Activated effector memory CD4-positive, alpha-beta T cell treated with Interleukin-2 at 50 U/mL for 16 hours (primary cell): Measurements from ENCODE around the gene PLIN5.

Experiments
- DNase-seq: peaks from one replicate; pipeline ENCODE4 v3.0.0-alpha.2; 2020

The PLIN5 gene

GRCh38 chr19:4503825-4504170 is 31.2 kb downstream of the PLIN5 start:
- no peak for DNase-seq

- no peak for DNase-seq
These were observed 31.7 kb downstream of the PLIN5 start for GRCh38 chr19:4503132-4503824.

DNA sequence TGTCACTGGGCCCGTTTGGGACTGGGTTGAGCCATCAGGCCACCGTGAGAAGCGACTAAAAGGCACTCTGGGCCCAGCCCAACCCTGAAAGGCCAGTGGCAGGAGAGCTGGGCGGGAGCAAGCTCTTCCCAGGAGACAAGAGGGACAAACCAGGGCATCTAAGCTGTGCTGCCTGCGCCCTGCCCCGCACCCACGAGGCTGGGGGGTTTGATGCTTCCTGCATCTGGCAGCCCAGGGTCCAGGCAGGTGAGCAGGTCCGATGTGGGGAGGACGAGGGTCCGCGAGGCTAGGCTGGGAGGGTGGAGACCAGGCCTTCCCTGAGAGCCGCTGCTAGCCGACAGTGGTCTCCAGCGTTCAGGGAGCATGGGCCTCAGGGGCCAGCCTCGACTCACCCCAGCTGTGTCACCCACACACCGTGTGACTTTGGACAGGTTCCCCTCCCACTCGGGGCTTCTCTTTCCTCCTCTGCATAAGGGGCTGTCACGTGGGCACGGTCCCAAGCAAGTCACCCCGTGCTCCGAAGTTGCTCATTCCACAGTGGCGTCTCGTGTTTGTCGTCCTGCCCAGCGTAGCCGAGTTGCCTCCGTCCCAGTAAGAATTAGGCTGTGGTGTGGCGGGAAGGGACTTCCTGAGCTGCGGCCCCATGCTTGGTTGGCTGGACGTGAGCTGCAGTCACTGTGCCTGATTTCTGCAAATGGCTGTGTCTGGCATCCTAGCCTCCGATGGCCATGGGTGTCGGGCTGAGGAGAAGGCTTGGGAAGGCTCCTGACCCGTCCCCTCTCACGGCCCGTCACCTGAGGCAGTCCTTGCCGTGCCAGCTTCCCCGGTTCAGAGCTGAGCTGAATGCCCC is 32.5 kb downstream of the PLIN5 start:
- no peak for DNase-seq

- no peak for DNase-seq
These were observed 33.3 kb downstream of the PLIN5 start for GRCh38 chr19:4501691-4502090.

DNA sequence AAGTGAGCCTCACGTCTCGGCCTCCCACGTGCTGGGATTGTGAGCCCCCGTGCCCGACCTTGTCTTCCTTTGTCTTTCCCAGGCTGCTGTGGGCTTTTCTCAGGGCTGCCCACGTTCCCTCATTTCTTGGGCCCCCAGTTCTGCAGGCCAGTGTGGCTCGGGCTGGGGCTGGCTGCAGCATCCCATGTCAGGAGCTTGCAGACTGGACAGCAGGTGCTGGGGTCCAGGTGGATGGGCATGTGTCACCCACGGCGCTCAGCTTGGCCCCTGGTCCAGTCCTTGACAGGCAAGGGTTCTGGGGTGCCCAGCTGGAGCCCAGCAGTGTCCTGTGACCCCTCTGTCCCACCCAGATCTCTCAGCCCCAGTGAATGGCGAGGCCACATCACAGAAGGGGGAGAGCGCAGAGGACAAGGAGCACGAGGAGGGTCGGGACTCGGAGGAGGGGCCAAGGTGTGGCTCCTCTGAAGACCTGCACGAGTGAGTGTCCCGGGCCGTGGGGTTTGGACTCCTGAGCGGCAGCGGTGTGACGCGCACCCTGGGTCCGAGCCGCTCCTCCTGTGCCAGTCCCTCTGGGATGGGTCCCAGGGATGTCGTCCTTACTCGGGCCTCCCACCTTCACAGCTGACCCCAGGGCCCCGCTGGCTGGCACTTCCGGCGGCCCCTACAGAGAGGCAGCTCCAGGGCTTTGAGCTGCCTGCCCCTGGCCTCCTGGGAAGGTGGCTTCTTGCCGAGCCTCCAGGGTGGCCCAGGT is 34.0 kb downstream of the PLIN5 start:
- no peak for DNase-seq

- DNase-seq: no peak
These were observed 35.2 kb downstream of the PLIN5 start for GRCh38 chr19:4499855-4500254.

DNA sequence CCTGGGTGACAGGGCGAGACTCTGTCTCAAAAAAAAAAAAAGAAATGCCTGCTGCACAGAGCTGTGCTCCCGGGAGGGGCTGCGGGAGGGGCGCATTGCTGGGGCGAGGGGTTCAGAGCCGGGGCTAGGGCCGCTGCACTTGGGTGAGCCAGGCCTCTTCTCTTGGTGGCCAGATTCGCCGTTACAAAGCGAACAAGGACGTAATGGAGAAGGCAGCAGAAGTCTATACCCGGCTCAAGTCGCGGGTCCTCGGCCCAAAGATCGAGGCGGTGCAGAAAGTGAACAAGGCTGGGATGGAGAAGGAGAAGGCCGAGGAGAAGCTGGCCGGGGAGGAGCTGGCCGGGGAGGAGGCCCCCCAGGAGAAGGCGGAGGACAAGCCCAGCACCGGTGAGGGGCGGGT is 35.7 kb downstream of the PLIN5 start:
- no peak for DNase-seq

GRCh38 chr19:4498694-4499093 is 36.3 kb downstream of the PLIN5 start:
- no peak for DNase-seq

- DNase-seq: no peak
These were observed 37.1 kb downstream of the PLIN5 start for GRCh38 chr19:4497770-4498389.

DNA sequence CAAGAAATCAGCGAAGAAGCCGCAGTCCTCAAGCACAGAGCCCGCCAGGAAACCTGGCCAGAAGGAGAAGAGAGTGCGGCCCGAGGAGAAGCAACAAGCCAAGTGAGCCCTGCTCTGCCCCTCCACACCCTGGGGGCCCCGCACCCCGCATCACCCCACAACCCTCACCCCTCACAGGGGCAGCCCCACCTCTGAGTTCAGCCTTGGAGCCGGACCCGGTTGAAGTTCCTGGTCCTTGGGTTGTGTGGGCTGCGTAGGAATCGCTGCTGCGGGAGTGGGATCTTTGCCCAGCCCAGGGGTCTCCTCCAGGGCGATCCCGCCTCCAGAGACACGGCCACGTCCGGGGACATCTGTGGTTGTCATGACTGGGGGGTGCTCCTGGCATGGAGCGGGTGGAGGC is 38.7 kb downstream of the PLIN5 start:
- DNase-seq: no peak

GRCh38 chr19:4495471-4495870 is 39.6 kb downstream of the PLIN5 start:
- DNase-seq: no peak

GRCh38 chr19:4494691-4495064 is 40.3 kb downstream of the PLIN5 start:
- DNase-seq: no peak

GRCh38 chr19:4493929-4494690 is 40.9 kb downstream of the PLIN5 start:
- no peak for DNase-seq

DNA sequence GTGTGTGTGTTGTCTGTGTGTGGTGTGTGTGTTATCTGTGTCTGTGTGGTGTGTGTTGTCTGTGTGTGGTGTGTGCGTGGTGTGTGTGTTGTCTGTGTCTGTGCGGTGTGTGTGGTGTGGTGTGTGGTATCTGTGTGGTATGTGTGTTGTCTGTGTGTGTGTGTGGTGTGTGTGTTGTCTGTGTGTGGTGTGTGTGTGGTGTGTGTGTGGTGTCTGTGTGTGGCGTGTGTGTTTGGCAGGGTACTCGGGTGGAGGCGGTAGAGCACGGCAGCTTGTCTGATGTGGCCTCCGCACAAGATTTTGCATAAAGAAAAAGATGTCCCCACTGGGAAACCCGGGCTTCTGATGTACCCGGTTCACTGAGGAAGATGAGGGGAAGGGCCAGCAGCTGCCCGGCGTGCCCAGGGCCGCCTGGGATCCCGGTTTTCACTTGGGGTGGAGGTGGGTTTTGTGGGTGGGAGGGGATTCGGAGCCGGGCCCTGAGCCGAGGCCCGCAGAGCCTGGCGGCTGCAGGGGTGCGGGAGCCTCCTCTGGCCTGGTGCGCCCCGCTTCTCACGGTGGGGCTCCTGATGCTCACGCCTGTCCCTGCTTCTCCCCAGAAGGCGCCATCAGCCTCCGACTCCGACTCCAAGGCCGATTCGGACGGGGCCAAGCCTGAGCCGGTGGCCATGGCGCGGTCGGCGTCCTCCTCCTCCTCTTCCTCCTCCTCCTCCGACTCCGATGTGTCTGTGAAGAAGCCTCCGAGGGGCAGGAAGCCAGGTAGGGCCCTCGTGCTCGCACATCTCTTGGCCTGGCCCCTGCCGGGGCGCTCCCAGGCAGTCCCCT is 41.7 kb downstream of the PLIN5 start:
- DNase-seq: no peak

- DNase-seq: no peak
These were observed 42.5 kb downstream of the PLIN5 start for GRCh38 chr19:4492337-4493103.

- no peak for DNase-seq
These were observed 43.6 kb downstream of the PLIN5 start for GRCh38 chr19:4491446-4491845.

- DNase-seq: no peak
These were observed 46.5 kb downstream of the PLIN5 start for GRCh38 chr19:4488496-4488895.

DNA sequence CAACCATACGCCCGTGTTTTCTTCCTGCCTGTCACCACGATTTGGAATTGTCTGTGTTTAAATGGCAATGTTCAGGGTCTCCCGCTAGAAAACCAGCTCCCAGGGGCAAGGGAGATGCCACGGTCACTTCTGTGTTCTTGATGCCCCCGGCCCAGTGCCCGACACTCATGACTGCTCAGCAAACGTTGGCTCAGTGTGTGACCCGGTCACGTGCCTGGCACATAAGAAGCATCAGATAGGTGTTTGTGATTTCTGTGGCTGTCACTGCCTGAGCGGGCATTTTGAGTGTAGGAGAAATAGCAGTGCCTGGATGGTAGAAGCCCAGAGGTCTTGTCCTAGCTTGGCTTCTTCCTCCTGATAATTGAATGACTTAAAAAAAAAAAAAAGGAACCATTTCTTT is 47.5 kb downstream of the PLIN5 start:
- no peak for DNase-seq

GRCh38 chr19:4483385-4483784 is 51.6 kb downstream of the PLIN5 start:
- no peak for DNase-seq

- DNase-seq: no peak
These were observed 52.2 kb downstream of the PLIN5 start for GRCh38 chr19:4482721-4483364.
